HCT116 (cell line): ENCODE measurements around the gene TGM2. TPM values are rescaled to one million over a fixed set of nuclear protein-coding genes. Genes with fewer than 3 reads are reported as not detected.

Experiments
- ATAC-seq: fragments of 200-7000 bp; cut with Tn5 transposase; 2 replicates; pipeline ENCODE4 v1.9.1; 2020; ENCODE audit warnings: mild to moderate bottlenecking, moderate library complexity
- BruUV-seq: library from RNA; stranded (reverse); fragments of 400-500 nt; replicated peaks from 2 replicates; lab custom pipeline; 2021; lab: Mats Ljungman, UMichigan
- CTCF ChIA-PET: fragments of 300-600 bp; sonication (Branson Sonifier 250); formaldehyde crosslinking; loops from one replicate; lab custom pipeline; 2021; ENCODE audit warnings: antibody characterized with exemption; lab: Charles Lee
- POLR2A ChIA-PET: fragments of 300-600, 350-600 bp; sonication (Branson Sonifier 250); formaldehyde crosslinking; loops from one replicate; lab custom pipeline; 2021; ENCODE audit warnings: antibody characterized with exemption; lab: Charles Lee
- RAD21 ChIA-PET, 2 experiments: fragments of 300-600 bp; sonication (Branson Sonifier 250); formaldehyde crosslinking; loops; one replicate each; lab custom pipeline; 2023; ENCODE audit warnings: low total read pairs in 2 of 2; ENCODE audit not compliant: uncharacterized antibody in 2 of 2, unreplicated experiment in 2 of 2, low non-redundant PET in 1 of 2; lab: Charles Lee
- DNase-seq: peaks from one replicate; pipeline ENCODE4 v3.0.0-alpha.2; 2010; ENCODE audit warnings: low read depth, low spot score
- H2AFZ ChIP-seq: fragments of 200-600 bp; shearing (Covaris generic), sonication (generic); 2 replicates; pipeline ENCODE4 v1.6.1; 2017; ENCODE audit warnings: low read depth, mixed run types, mixed read lengths, antibody characterized with exemption, low read length; ENCODE audit not compliant: poor library complexity, severe bottlenecking
- H3K27ac ChIP-seq: 2 replicates; pipeline ENCODE4 v1.5.1; 2012; ENCODE audit warnings: low read depth, low read length
- H3K27me3 ChIP-seq: fragments of 200-600 bp; sonication (generic); 2 replicates; pipeline ENCODE4 v1.6.1; 2016; ENCODE audit warnings: mixed run types, low read length, mixed read lengths; ENCODE audit not compliant: insufficient read depth
- H3K36me3 ChIP-seq, 2 experiments: fragments of 200-500 bp in 1 of 2; fragments of 200-600 bp in 1 of 2; sonication (Bioruptor generic) in 1 of 2; sonication (generic) in 1 of 2; 2 replicates each; pipeline versions ENCODE4 v1.5.1 to v1.6.1; 2014 to 2016; ENCODE audit warnings: low read length in 2 of 2, inconsistent platforms in 1 of 2, mixed read lengths in 1 of 2, mixed run types in 1 of 2; ENCODE audit not compliant: insufficient read depth in 2 of 2, control insufficient read depth in 1 of 2
- H3K4me1 ChIP-seq, 2 experiments: fragments of 200-600 bp in 1 of 2; sonication (generic) in 1 of 2; 2 replicates each; pipeline versions ENCODE4 v1.5.1 to v1.6.1; 2012 to 2017; ENCODE audit warnings: low read length in 2 of 2, inconsistent platforms in 1 of 2, mild to moderate bottlenecking in 1 of 2, mixed read lengths in 1 of 2, mixed run types in 1 of 2, moderate library complexity in 1 of 2; ENCODE audit not compliant: insufficient read depth in 2 of 2, control insufficient read depth in 1 of 2
- H3K4me2 ChIP-seq: fragments of 200-600 bp; sonication (generic); 2 replicates; pipeline ENCODE4 v1.6.1; 2017; ENCODE audit warnings: mixed run types, low read length, mixed read lengths
- H3K4me3 ChIP-seq, 2 experiments: fragments of 200-600 bp in 1 of 2; sonication (generic) in 1 of 2; replicated peaks in 1 of 2; 2 replicates each; pipeline ENCODE4 v1.5.1; 2011 to 2016; ENCODE audit warnings: low read length in 2 of 2, control low read depth in 1 of 2, low read depth in 1 of 2, mild to moderate bottlenecking in 1 of 2, mixed read lengths in 1 of 2, mixed run types in 1 of 2
- H3K79me2 ChIP-seq: fragments of 200-600 bp; sonication (generic); 2 replicates; pipeline ENCODE4 v1.6.1; 2017; ENCODE audit warnings: mild to moderate bottlenecking, mixed run types, low read length, moderate library complexity, mixed read lengths; ENCODE audit not compliant: insufficient read depth
- H3K9ac ChIP-seq: fragments of 200-600 bp; sonication (generic); 2 replicates; pipeline ENCODE4 v1.6.1; 2016; ENCODE audit warnings: low read length, mixed read lengths
- H3K9me2 ChIP-seq: fragments of 200-600 bp; sonication (generic), shearing (Covaris generic); 2 replicates; pipeline ENCODE4 v1.6.1; 2017; ENCODE audit warnings: mixed run types, mild to moderate bottlenecking, moderate library complexity; ENCODE audit not compliant: insufficient read depth
- H3K9me3 ChIP-seq, 2 experiments: fragments of 200-500 bp in 1 of 2; fragments of 200-600 bp in 1 of 2; sonication (Bioruptor generic) in 1 of 2; sonication (generic) in 1 of 2; 2 replicates each; pipeline ENCODE4 v1.6.1; 2014 to 2017; ENCODE audit warnings: low read length in 2 of 2, mixed read lengths in 2 of 2, inconsistent platforms in 1 of 2, low read depth in 1 of 2, mild to moderate bottlenecking in 1 of 2, mixed run types in 1 of 2, moderate library complexity in 1 of 2; ENCODE audit not compliant: control insufficient read depth in 1 of 2, insufficient read depth in 1 of 2
- H4K20me1 ChIP-seq: fragments of 200-600 bp; sonication (generic), shearing (Covaris generic); 2 replicates; pipeline ENCODE4 v1.6.1; 2017; ENCODE audit warnings: mixed run types, mild to moderate bottlenecking, moderate library complexity; ENCODE audit not compliant: insufficient read depth
- ATF3 ChIP-seq: IDR thresholded peaks from 2 replicates; pipeline ENCODE4 v1.6.1; 2012
- CTCF ChIP-seq, 3 experiments: fragments of 200-600 bp in 1 of 3; sonication (generic) in 1 of 3; IDR thresholded peaks in 2 of 3; conservative IDR thresholded peaks in 1 of 3; 2 replicates each; pipeline ENCODE4 v1.5.1; 2012 to 2017; ENCODE audit warnings: low read depth in 2 of 3, low read length in 2 of 3, antibody characterized with exemption in 1 of 3, borderline replicate concordance in 1 of 3, control low read depth in 1 of 3, mild to moderate bottlenecking in 1 of 3, mixed read lengths in 1 of 3, mixed run types in 1 of 3, moderate library complexity in 1 of 3; ENCODE audit not compliant: insufficient read depth in 1 of 3
- ELF1 ChIP-seq: IDR thresholded peaks from 2 replicates; pipeline ENCODE4 v1.6.1; 2012; ENCODE audit warnings: low read depth, borderline replicate concordance
- EZH2 ChIP-seq: fragments of 200-600 bp; sonication (generic); IDR thresholded peaks from 2 replicates; pipeline ENCODE4 v1.6.1; 2017; ENCODE audit warnings: antibody characterized with exemption, mixed run types
- EZH2phosphoT487 ChIP-seq: fragments of 200-600 bp; IDR thresholded peaks from 2 replicates; pipeline ENCODE4 v1.6.1; 2018; ENCODE audit warnings: antibody characterized with exemption, borderline replicate concordance
- FOSL1 ChIP-seq: IDR thresholded peaks from 2 replicates; pipeline ENCODE4 v1.6.1; 2012; ENCODE audit warnings: low read depth
- JUND ChIP-seq: IDR thresholded peaks from 2 replicates; pipeline ENCODE4 v1.6.1; 2012
- MAX ChIP-seq: IDR thresholded peaks from 2 replicates; pipeline ENCODE4 v1.6.1; 2012
- POLR2A ChIP-seq: IDR thresholded peaks from 2 replicates; pipeline ENCODE4 v1.7.0; 2011; ENCODE audit warnings: borderline replicate concordance; ENCODE audit not compliant: insufficient read depth, insufficient read length; ENCODE audit errors: extremely low read depth
- POLR2AphosphoS5 ChIP-seq: IDR thresholded peaks from 2 replicates; pipeline ENCODE4 v1.6.1; 2011; ENCODE audit warnings: mild to moderate bottlenecking, low read depth, low read length, moderate library complexity
- REST ChIP-seq: IDR thresholded peaks from 2 replicates; pipeline ENCODE4 v1.6.1; 2012; ENCODE audit warnings: low read depth
- SIN3A ChIP-seq: IDR thresholded peaks from 2 replicates; pipeline ENCODE4 v1.6.1; 2012; ENCODE audit warnings: low read depth
- SP1 ChIP-seq: IDR thresholded peaks from 2 replicates; pipeline ENCODE4 v1.6.1; 2012; ENCODE audit warnings: low read depth
- ZFX ChIP-seq: fragments of 450-650 bp; IDR thresholded peaks from 2 replicates; pipeline ENCODE4 v1.6.1; 2017
- intact Hi-C: fragments of 100-400 bp; cut with micrococcal nuclease; formaldehyde crosslinking; loops from 2 replicates; pipeline ENCODE4 v1.10.0; 2022
- total RNA-seq: library from RNA; stranded (reverse); gene quantifications from one replicate; pipeline ENCODE4 v1.2.1, GENCODE V29; 2021; ENCODE audit not compliant: unreplicated experiment

The TGM2 gene
- total RNA-seq, 1 experiment from 2014 or later: 6.1 TPM

- Histone ChIP-seq H2AFZ (peak overlapping the region; percentile 49), H3K27me3 (no peaks in the 10 kb centered on the region), H3K9me3 (no peaks in the 10 kb centered on the region), H3K4me3 (0 out of 4 replicates have a peak overlapping the region, but pooled peaks of 1 of the 2 experiments have one; percentile 1), H3K27ac (no peak overlapping the region), H3K9ac (no peak overlapping the region), H3K4me1 (peaks cover 17 to 59% of the 10 kb centered on the region in 2 experiments), H4K20me1 (no peaks in the 10 kb centered on the region), H3K4me2 (peak overlapping the region; percentile 55), H3K79me2 (no peaks in the 10 kb centered on the region), H3K36me3 (no peaks in the 10 kb centered on the region), H3K9me2 (no peaks in the 10 kb centered on the region)
- DNase-seq (no peak), ATAC-seq (peak; percentile 64)
- RAD21 ChIA-PET: no interaction called here
- TF ChIP-seq ELF1 (no peak), MAX (peak; percentile 29; the same call in 1 of the 2 replicates), SP1 (0 out of 2 replicates have a peak, but pooled peaks have one; percentile 26)
- CTCF ChIA-PET: no interaction called here
- BruUV-seq: no TSS peak
- intact Hi-C loops: no loop called here
- POLR2A ChIA-PET: no interaction called here
Observed at GRCh38 chr20:38184101-38184500, 19.0 kb upstream of the TGM2 start.

GRCh38 chr20:38181971-38182370, 16.9 kb upstream of the TGM2 start:
- no peak for TF ChIP-seq ELF1
- no peak for TF ChIP-seq SIN3A
- no peak for TF ChIP-seq POLR2A
- no peak for TF ChIP-seq ATF3
- TF ChIP-seq MAX: no peak
- TF ChIP-seq EZH2phosphoT487: no peak
- no peak for TF ChIP-seq REST
- TF ChIP-seq FOSL1: no peak
- TF ChIP-seq ZFX: no peak
- no peak for TF ChIP-seq POLR2AphosphoS5
- TF ChIP-seq JUND: no peak
- TF ChIP-seq CTCF (IDR thresholded peaks at IDR 0.05 in 2 of 3, conservative IDR thresholded peaks at IDR 0.05 in 1 of 3; ENCODE audit: borderline replicate concordance in 1 of 3, insufficient read depth in 1 of 3, low read depth in 2 of 3, low read length in 2 of 3): no peak
- no peak for TF ChIP-seq EZH2
- Histone ChIP-seq H3K4me1 (peaks cover 11 to 48% of the 10 kb centered on the region in 2 experiments), H3K79me2 (no peaks in the 10 kb centered on the region), H2AFZ (no peak overlapping the region), H4K20me1 (no peaks in the 10 kb centered on the region), H3K27ac (no peak overlapping the region), H3K36me3 (no peaks in the 10 kb centered on the region), H3K9me2 (no peaks in the 10 kb centered on the region), H3K27me3 (no peaks in the 10 kb centered on the region), H3K9me3 (no peaks in the 10 kb centered on the region), H3K4me2 (no peak overlapping the region), H3K9ac (no peak overlapping the region), H3K4me3 (no peak overlapping the region)
- intact Hi-C loops: no loop called here
- ChIA-PET POLR2A (no interaction called here), RAD21 (no interaction called here), CTCF (interaction anchor here (1.7 kb wide), 1 partner anchor 39 kb away, joined by 5 read pairs; no protein-coding TSS in a partner anchor)
- ATAC-seq (no peak), DNase-seq (no peak)
- BruUV-seq: no TSS peak
